Ectodermal cell (in vitro differentiated cells): Measurements from ENCODE around the gene ZKSCAN4.
A peak's percentile ranks its signal among the peaks of the same experiment; 100 is the strongest.

Experiments used
- H3K27ac ChIP-seq: 2 replicates; pipeline ENCODE4 v1.7.0; 2013; ENCODE audit warnings: mild to moderate bottlenecking, low read depth, low read length; ENCODE audit not compliant: insufficient read depth, poor library complexity, severe bottlenecking
- H3K27me3 ChIP-seq: 2 replicates; pipeline ENCODE4 v1.7.0; 2013; ENCODE audit warnings: mild to moderate bottlenecking, low read length; ENCODE audit not compliant: insufficient read depth, control insufficient read depth, poor library complexity, severe bottlenecking
- H3K36me3 ChIP-seq: one replicate; pipeline ENCODE4 v1.7.0; 2013; ENCODE audit warnings: low read length; ENCODE audit not compliant: control insufficient read depth, insufficient read depth
- H3K4me1 ChIP-seq: one replicate; pipeline ENCODE4 v1.7.0; 2013; ENCODE audit warnings: low read length; ENCODE audit not compliant: control insufficient read depth, insufficient read depth
- H3K4me3 ChIP-seq: 2 replicates; pipeline ENCODE4 v1.7.0; 2013; ENCODE audit warnings: low read depth, low read length, control low read depth; ENCODE audit not compliant: insufficient read depth
- H3K9me3 ChIP-seq: 2 replicates; pipeline ENCODE4 v1.7.0; 2013; ENCODE audit warnings: mild to moderate bottlenecking, low read length, moderate library complexity; ENCODE audit not compliant: control insufficient read depth
- WGBS, 2 experiments: methylation state at CpG; one replicate each; pipeline ENCODE4 v1.1.7; 2013; ENCODE audit warnings: missing lambda C conversion rate in 2 of 2; 5-methylcytosine and 5-hydroxymethylcytosine counted together

ZKSCAN4 gene

GRCh38 chr6:28224131-28225055 is 27.7 kb downstream of the ZKSCAN4 start:
- Histone ChIP-seq H3K27me3 (peaks cover 46% of the 10 kb centered on the region), H3K9me3 (no peaks in the 10 kb centered on the region), H3K4me1 (peaks cover 4% of the 10 kb centered on the region), H3K4me3 (peak overlapping the region; percentile 60), H3K36me3 (peaks cover 24% of the 10 kb centered on the region), H3K27ac (no peak overlapping the region)
- WGBS, 2 experiments = 59 to 64% methylated on average over 9 of the region's 9 CpGs

- Histone ChIP-seq H3K9me3 (no peaks in the 10 kb centered on the region), H3K4me1 (no peaks in the 10 kb centered on the region), H3K27ac (no peak overlapping the region), H3K4me3 (no peak overlapping the region), H3K36me3 (no peaks in the 10 kb centered on the region), H3K27me3 (peaks cover 73% of the 10 kb centered on the region)
- 60 to 66% methylated on average over 6 of the region's 6 CpGs for WGBS, 2 experiments
Measured at GRCh38 chr6:28220257-28221133, 31.6 kb downstream of the ZKSCAN4 start.

DNA sequence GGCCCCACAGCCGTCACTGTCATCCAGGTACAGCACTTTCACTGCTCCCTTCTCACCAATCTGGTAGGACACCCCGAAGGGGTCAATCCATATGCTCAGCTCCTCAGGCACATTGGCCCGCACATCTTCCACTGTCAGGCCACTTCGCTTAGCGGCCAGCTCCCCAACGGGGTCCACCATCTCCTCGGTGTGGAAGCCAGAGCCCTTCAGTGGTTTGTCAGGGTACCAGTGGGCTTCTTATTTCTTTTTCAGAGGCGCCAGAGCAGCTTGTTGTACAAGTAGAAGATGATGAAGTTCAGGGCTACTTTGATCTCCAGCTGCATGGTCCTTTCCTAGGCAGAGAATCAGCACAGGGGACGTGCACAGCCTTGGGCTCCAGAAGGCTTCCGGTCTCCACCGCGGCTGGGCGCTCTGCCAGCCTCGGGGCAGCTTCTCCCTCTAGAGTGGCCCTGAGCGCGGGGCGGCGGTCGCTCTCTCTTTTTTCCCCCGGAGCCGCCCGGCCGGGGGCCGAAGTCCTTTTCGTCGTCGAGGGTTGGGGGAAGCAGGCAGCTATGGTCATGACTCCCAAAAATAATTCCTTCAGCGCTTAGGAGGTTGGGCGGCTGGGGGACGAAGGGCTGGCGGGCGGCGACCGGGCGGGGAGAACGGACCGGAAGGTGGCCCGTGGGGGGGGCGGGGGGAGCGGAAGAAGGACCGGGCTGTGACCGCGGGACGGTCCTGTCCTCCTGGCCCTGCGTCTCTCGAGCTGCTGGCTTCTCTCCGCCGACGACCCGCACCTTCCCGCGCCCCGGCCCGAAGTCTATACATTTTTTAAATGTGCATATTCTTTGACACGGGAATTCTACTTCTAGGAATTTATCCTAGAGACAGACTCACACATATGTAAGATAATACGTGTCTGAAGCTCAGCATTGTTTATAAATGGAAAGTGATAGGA is 33.5 kb downstream of the ZKSCAN4 start:
- no peaks in the 10 kb centered on the region for H3K9me3 ChIP-seq
- peaks cover 84% of the 10 kb centered on the region for H3K27me3 ChIP-seq
- H3K36me3 ChIP-seq = no peaks in the 10 kb centered on the region
- no peaks in the 10 kb centered on the region for H3K4me1 ChIP-seq
- peak overlapping the region; percentile 43 for H3K4me3 ChIP-seq
- no peak overlapping the region for H3K27ac ChIP-seq
- WGBS, 2 experiments = 14 to 15% methylated on average over 54 to 56 of the region's 56 CpGs

- no peak overlapping the region for H3K4me3 ChIP-seq
- H3K27me3 ChIP-seq = peaks cover 84% of the 10 kb centered on the region
- 92% methylated on average over 12 of the region's 12 CpGs for WGBS, 2 experiments
Measured at GRCh38 chr6:28217890-28218289, 34.2 kb downstream of the ZKSCAN4 start.

GRCh38 chr6:28215425-28215824 is 36.6 kb downstream of the ZKSCAN4 start:
- Histone ChIP-seq H3K4me3 (no peak overlapping the region), H3K4me1 (no peaks in the 10 kb centered on the region), H3K27me3 (peaks cover 85% of the 10 kb centered on the region), H3K9me3 (no peaks in the 10 kb centered on the region), H3K36me3 (no peaks in the 10 kb centered on the region), H3K27ac (no peak overlapping the region)
- 85 to 88% methylated on average over 8 of the region's 8 CpGs for WGBS, 2 experiments

More at GRCh38 chr6:28217890-28218289, 34.2 kb downstream of the ZKSCAN4 start:
- Histone ChIP-seq H3K36me3 (no peaks in the 10 kb centered on the region), H3K27ac (no peak overlapping the region), H3K4me1 (no peaks in the 10 kb centered on the region), H3K9me3 (no peaks in the 10 kb centered on the region)

- H3K9me3 ChIP-seq = no peaks in the 10 kb centered on the region
- H3K36me3 ChIP-seq = no peaks in the 10 kb centered on the region
- H3K4me3 ChIP-seq = peak overlapping the region; percentile 42
- no peaks in the 10 kb centered on the region for H3K4me1 ChIP-seq
- H3K27me3 ChIP-seq = peaks cover 88% of the 10 kb centered on the region
- 20% methylated on average over 1 of the region's 2 CpGs; no CpG with 5 or more reads in 1 of the 2 experiments for WGBS, 2 experiments
- no peak overlapping the region for H3K27ac ChIP-seq
Measured at GRCh38 chr6:28213213-28213523, 38.9 kb downstream of the ZKSCAN4 start.

DNA sequence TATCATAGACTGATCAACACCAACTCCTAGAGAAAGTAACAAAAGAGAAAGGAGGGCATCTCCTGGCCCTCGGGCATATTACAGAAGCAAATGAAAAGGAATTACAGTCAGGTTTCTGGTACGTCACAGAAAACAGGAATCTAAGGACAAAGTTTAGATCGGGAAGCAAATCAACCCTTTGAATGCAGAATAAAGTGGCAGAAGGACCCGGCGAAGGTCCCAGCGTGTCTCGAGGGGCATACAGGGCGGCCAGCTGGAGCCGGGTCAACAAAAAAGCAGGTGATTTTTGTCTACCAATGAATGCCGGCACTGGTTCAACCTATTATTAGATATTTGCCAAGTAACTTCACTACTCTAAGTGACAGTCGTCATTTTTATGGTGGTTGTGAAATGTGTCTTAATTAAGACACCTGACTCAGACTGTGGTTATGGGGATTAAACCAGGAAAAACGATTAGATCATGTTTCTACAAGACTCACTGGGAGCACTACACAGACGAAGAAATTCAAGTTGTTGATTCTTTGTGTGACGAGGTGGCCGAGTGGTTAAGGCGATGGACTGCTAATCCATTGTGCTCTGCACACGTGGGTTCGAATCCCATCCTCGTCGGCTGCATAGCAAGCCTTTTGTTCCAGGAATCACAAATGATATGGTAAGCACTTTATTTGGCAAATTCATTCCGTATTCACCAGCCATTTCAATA is 39.4 kb downstream of the ZKSCAN4 start:
- Histone ChIP-seq H3K27me3 (peaks cover 88% of the 10 kb centered on the region), H3K27ac (no peak overlapping the region)

DNA sequence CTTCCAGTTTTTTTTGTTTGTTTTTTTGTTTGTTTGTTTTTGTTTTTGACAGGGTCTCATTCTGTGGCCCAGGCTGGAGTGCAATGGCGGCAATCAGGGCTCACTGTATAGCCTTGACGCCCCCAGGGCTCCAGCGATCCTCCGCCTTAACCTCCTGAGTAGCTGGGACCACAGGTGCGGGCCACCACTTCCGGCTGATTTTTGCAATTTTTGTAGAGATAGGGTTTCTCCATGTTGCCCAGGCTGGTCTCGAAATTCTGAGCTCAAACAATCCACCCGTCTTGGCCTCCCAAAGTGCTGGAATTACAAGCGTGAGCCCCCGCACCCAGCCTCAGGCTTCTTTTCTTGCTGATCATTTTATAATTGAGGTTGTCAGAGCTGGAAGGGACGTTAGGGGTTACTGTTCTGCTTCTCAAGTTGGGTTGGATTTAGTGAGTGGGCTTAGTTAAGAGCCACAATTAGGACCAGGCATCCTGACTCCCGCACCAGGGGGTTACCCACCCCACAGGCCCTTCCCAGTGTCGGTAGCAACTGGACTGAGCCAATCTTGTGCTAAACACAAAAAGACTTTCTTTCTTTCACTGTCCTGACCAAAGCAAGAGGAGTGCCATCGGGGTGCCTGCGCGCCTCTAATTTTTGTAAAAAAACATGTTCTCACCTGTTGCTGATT is 40.1 kb downstream of the ZKSCAN4 start:
- Histone ChIP-seq H3K4me3 (peak overlapping the region; percentile 42), H3K27me3 (peaks cover 91% of the 10 kb centered on the region), H3K4me1 (peaks cover 8% of the 10 kb centered on the region), H3K27ac (no peak overlapping the region), H3K36me3 (no peaks in the 10 kb centered on the region), H3K9me3 (no peaks in the 10 kb centered on the region)
- WGBS, 2 experiments = 7 to 11% methylated on average over 16 of the region's 16 CpGs

More for the DNA sequence above, 39.4 kb downstream of the ZKSCAN4 start:
- WGBS, 2 experiments = 2% methylated on average over 20 to 21 of the region's 21 CpGs
- no peaks in the 10 kb centered on the region for H3K9me3 ChIP-seq
- peaks cover 2% of the 10 kb centered on the region for H3K4me1 ChIP-seq
- peak overlapping the region; percentile 42 for H3K4me3 ChIP-seq
- no peaks in the 10 kb centered on the region for H3K36me3 ChIP-seq
